Measurements from ENCODE around the gene LRRN2. TPM values are rescaled to one million over a fixed set of nuclear protein-coding genes. Genes with fewer than 3 reads are reported as not detected.
"Not testable (repeated sequence)": the region's sequence is repeated elsewhere in the genome, so short reads cannot be mapped to it uniquely, and the experiment has no call there.

Gene LRRN2
- total RNA-seq, 1 donor from 2014 or later: not detected

DNA sequence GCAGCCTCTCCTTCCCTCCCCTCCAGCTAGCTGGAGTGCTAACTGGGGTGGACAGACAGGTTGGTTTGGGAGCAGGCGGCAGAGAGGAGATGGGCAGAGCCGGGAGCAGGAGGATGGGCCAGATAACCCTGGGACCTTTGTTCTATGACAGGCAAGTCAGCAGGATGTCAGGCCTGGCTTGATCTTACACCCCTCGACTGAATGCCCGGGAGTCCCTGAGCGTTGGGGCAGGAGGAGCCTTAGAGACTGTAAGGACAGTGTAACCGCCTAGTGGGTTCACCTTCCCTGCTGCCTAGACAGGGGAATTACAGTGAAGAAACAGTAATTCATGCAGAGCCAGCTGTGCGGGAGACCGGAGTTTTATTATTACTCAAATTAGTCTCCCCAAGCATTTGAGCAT is 109.1 kb downstream of the LRRN2 start:
- intact Hi-C loops (cut with micrococcal nuclease): no loop called here

DNA sequence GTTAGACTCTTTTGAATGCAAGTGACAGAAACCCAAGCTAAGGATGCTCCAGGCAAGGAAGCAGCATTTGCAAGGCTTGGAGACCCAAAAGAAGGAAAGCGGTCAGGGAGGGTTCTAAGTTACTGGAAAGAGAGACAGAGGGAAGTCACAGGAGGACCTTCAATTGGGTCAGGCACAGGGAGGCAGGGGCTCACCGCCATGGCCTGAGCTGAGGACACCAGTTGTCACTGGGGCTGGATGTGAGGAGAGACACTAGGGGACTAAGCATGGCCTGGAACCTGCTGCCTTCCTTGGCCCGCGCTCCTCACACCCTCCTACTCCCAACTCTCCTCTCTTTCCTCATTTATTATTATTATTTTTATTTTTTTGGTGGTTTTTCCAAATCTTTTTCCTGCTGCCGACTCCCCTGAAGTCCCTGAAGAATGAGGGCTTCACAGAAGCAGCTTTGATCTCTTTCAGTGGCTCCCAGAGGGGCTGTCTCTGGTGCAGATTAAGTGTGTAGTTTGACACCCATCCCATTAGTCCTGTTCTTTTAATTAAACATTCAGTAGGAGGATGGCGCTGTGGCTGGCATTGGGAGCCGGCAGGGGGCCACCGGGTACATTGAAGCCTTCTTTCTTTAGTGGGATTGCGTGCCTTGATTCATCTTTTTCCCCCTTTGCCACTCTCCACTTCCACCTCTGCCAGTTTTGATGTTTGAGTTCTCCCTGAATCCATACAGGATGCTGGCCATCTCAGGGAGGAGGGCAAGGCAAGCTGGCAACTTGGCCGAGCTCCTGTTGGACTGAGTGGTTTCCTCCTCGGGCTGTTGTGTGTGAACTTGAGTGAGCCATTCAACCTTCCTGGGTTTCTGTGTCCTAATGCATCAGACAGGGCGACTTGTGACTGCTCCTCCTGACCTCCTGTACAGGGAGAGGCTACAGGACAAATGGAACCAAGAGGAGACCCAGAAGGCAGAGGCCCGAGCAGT is 110.0 kb downstream of the LRRN2 start:
- intact Hi-C loops (cut with micrococcal nuclease): no loop called here

DNA sequence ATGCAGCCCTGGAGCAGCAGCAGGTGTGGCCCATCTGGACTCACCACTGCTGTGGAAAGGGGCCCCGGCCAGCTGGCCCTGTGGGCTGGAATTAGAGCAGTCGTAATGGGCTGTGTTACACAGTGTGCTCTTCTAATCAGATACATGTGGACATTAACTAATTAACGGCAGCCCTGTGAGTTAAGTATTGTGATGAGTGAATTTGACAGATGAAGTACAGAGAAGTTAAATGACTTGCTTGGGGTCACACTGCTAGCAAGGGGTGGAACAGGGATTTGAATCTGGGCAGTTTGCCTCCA is 110.7 kb downstream of the LRRN2 start:
- intact Hi-C loops (cut with micrococcal nuclease): no loop called here

DNA sequence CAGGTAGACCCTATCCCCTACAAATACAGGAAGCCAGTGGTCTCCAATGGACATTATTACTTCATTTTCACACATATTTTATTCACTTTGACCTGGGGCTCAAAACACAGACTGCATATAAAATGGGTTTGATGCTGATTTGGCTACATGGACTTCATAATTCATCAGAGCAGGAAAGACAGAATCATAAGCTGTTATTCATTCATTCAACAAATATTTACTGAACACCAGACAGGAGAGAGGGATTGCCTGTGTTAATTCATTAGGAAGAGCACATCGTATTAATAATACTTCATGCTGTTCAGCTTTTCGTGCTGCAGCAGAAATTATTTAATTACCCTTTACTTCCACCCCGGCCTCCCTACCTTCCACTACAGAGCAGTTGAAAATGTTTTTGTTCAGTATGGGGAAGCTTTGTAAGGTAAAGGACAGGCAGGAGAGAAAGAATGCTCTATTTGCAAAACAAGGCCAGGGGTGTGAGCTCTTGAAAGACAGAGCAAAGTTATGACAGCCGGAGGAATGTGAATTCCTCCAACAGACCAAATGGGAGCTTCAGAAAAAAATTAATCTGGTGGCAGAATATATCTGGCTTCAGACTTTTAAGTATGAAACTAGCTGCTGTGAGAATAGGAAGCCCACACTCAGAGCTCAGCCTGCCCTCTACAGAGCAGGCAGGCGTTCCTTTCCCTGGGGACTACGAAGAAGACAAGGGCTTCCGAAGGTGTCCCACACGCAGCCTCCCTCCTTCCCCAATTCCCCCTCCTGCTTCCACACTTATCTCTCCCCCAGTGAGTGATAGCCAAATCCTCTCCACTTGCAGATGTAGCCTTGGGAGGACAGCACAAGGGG is 111.3 kb downstream of the LRRN2 start:
- intact Hi-C loops (cut with micrococcal nuclease): no loop called here

DNA sequence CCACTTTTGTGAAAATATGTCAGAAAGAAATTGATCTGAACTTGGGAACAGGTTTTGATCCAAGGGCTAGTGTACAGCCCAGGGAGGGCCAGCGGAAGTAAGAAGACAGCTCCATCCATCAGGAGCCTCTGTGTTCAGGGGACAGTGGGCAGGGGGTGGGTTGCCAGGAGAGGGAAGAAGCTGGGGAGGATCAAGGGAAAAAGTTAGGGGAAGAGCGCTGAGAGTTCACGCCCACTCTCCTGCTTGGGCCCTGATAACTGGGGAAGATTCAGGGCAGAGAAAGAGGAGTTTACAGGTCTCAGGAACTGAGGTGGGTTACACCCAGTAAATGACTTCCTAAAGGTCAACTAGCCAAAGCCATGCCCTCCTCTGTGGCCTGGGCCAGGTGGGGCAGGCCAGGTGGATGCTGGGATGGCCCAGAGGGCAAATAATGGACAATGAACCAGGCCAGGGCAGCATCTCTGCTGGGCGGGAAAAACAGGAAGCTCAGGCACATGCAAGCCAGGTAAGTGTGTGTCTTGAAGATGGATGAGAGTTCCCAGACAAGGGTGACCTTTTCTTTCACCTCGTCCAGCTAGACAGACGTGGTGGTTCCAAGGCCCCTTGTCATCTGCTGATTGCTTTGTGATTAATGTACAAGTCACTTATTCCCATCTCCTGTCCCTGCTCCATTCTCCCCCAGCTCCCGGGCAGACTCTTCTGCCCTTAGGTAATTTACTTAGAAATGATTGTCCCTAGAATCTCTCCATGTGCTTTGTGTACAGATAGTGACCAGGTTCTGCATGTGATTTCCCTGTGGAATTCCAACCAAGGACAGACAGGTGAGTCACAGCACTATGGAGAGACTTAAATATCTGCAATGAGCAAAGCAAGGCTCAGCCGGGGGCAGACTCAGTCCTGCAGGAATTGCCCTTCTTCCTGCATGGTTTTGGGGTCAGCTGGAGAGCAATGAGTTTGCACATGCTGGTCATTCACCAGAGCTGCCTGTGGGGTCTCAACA is 112.3 kb downstream of the LRRN2 start:
- intact Hi-C loops (cut with micrococcal nuclease): no loop called here

DNA sequence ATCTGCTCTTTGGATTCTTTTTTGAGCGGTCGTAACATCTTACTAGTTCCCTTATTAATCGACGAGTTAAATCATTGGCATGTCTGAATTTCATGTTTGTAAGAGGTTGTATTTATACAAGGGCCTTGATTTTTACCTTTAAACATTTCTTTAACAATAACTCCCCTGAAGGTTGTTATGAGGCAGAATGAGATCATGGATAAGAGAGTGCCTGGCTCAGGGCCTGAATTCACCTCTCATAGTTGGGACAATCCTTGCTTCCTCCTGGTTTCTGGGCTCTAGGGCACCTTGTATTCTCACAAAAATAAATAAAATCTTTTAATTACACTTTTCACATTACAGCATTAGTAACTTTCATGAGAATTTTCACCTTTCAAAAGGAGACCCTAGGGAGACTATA is 113.9 kb downstream of the LRRN2 start:
- intact Hi-C loops (cut with micrococcal nuclease): no loop called here

DNA sequence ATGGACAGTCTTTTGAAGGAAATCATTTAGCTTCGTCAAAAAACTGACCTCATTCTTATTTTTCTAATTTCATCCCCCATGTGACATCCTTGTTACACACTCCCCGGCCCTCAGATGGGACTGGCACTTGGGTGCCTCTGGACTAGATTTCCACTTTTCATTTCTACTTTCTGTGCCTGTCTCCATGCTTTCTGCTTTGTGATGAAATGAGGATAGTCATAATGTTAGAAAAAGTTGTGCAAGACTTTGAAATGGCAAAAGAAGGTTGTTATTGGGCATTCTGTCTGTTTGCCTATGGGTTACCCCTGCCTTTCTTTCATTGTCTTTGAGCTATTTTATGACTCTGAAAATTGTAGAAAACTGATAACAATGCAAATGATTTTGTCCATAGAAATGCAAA is 114.4 kb downstream of the LRRN2 start:
- intact Hi-C loops (cut with micrococcal nuclease): no loop called here

DNA sequence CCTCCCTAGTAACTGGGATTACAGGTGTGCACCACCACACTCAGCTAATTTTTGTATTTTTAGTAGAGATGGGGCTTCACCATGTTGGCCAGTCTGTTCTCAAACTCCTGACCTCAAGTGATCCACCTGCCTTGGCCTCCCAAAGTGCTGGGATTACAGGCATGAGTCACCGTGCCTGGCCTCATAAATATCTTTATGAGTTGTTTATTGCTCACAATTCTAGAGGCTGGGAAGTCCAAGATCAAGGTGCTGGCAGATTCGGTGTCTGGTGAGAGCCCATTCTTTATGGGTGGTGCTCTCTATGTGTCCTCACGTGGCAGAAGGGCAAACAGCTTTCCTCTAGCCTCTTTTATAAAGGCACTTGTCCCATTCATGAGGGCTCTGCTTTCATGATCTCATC is 115.5 kb downstream of the LRRN2 start:
- intact Hi-C loops (cut with micrococcal nuclease): not testable (repeated sequence)

DNA sequence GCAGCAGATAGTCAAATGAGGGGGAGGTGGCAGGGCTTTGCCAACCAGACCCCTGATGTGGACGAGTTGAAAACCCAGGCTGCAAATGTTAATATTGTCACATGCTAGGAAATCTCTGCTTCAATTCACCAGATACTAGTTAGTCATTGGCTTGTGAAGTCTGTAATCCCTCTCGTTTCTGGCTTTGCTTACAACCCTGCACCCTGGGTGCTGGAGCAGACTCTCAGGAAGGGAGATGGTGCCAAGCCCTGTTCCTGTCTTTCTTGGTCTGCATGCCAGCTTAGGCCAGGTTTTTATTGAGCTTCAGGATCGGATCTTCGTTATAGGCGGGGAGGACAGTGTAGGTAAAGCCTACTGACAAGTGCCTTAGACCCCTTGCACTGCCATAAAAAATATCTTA is 116.1 kb downstream of the LRRN2 start:
- intact Hi-C loops (cut with micrococcal nuclease): no loop called here

DNA sequence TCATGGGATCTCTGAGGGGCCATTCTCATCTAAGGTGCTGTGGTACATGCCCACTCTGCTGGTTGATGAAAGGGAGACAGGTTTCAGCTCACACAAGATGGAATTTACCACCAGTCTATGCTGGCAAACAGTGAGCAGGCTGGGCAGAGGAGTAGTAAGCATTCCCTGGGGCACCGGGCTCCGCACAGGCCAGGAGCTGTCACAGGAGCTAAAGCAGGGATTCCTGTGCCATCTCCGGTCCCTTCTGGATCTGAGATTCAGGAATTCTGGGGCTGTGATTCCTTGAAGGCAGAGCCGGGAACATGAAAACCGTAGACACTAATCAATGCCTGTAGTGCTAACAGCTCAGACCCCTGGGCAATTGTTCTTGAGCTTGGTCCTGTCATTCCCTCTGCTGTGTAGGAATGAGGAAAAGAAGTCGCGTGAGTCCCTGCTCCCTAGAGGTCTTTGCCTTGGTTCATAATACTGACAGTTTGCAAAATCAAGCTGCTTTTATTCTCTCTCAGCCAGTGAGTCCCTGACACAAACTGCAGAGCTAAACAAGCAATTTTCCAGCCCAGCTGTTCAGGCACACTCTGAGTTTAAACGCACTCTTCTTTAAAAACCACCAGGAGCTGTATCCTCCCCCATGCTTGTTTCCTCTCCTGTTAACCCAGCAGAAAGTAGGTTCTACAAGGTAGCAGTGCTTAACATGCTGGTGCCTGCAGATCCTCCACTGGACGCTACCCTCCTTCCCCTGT is 116.8 kb downstream of the LRRN2 start:
- intact Hi-C loops (cut with micrococcal nuclease): no loop called here

Other genes starting within 250 kb of the LRRN2 start
- gene PIK3C2B, start 190.9 kb downstream of the LRRN2 start, total RNA-seq: 16.3 and 17.1 TPM in 2 replicates
- 84.1 and 88.9 TPM in 2 replicates for gene MDM4, start 169.3 kb downstream of the LRRN2 start, total RNA-seq
- gene NFASC, start 185.1 kb upstream of the LRRN2 start, total RNA-seq: 0.07 TPM in 1 of 2 replicates, not detected in the other